Measurements from ENCODE around the gene ABLIM1.

DNA sequence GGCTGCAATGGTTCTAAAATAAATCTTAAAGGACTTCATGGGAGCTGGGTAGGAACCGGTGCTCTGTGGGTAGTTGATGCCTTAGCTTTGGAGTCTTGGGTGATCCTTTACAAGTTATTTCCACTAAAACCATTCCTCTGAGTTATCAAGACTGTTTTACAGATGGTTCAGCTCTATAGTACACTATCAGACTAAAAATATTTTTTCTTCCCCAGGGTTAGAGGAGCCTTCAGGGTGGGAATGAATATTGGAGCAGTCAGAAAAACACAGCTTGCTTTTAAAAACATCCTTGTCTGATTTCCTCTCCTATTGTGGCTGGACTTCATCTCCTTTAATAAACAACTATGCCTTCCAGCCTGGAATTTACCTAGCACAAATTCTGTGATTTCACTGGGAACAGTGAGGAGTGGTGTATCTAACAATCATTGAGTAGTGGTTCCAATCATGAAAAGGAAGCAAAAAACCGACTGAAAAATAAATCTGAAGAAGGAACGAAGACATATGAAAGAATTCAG, 151.1 kb downstream of the ABLIM1 start:
- no peak for TF ChIP-seq EZH2 (IDR thresholded peaks at IDR 0.05; ENCODE audit: insufficient read depth, low read length)
- TF ChIP-seq, protein P1, sequence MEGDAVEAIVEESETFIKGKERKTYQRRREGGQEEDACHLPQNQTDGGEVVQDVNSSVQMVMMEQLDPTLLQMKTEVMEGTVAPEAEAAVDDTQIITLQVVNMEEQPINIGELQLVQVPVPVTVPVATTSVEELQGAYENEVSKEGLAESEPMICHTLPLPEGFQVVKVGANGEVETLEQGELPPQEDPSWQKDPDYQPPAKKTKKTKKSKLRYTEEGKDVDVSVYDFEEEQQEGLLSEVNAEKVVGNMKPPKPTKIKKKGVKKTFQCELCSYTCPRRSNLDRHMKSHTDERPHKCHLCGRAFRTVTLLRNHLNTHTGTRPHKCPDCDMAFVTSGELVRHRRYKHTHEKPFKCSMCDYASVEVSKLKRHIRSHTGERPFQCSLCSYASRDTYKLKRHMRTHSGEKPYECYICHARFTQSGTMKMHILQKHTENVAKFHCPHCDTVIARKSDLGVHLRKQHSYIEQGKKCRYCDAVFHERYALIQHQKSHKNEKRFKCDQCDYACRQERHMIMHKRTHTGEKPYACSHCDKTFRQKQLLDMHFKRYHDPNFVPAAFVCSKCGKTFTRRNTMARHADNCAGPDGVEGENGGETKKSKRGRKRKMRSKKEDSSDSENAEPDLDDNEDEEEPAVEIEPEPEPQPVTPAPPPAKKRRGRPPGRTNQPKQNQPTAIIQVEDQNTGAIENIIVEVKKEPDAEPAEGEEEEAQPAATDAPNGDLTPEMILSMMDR (IDR thresholded peaks at IDR 0.05; ENCODE audit: insufficient read depth, low read depth, low read length): no peak
